Raji (cell line): ENCODE results near the gene LRRC75B.
A peak's percentile ranks its signal among the peaks of the same experiment; 100 is the strongest.

Experiments used
- POLR2A ChIP-seq: IDR thresholded peaks from 2 replicates; pipeline ENCODE4 v1.6.1; 2011; ENCODE audit warnings: low read depth, low read length, control low read depth; ENCODE audit not compliant: insufficient read depth

Gene LRRC75B

DNA sequence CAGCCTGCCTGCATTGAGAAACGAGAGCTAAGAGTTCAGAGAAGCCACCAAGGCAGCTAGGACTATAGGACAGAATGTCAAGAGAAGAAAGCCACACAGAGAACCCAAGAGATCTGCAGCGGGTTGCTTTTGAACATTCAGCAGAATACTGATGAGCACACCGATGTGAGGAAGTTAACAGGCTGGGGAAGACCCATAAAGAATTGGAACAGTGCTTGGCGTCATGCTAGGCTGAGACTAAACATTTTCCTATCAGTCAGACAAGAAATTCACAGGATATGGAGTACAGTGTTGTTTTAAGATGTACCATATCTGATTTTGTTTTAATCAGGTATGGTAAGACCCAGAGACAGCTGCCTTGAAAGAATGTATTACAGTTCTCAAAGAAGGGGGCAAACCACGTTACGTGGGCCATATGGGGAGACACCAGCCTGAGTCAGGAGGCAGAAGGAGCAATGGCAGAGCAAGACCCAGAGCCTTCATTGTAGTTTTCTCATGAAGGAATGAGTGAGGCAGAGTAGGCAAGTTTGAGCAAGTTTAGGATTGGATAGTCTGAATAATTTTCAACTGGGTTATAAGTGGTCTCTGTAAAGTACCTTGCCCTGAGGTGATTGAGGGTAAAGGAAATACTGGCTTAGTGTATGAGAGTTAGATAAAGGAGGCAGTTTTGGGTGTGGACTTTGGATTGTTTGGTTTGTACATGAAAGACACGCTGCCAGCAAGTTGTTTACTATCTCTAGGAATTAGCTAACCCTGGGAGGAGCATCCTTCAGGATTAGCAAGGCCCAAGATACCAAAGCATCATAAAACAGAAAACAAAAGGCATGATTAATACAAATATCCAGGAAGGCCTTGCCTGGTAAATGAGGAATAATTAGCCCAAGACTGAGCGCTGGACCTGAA lies 14.3 kb downstream of the LRRC75B start:
- no peak for TF ChIP-seq POLR2A

DNA sequence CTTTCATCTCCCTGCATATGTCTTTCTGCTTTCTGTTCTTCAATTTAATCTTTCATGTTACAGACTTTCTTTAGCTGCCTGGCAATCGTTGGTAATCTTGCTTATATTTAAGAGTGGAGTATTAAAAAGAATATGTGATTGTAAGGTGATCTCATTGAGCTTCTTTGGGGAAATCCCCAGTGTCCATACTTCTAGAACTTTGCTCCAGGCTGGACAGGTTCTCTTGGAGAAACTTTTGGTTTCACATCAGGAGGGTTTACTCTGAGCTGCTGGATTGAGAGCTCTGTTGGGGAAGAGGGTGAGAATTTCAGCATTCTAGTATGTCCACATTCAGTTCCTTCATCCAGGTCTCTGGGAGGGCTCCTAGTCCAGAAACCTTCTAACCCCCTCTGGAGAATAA lies 16.1 kb downstream of the LRRC75B start:
- TF ChIP-seq POLR2A = no peak

DNA sequence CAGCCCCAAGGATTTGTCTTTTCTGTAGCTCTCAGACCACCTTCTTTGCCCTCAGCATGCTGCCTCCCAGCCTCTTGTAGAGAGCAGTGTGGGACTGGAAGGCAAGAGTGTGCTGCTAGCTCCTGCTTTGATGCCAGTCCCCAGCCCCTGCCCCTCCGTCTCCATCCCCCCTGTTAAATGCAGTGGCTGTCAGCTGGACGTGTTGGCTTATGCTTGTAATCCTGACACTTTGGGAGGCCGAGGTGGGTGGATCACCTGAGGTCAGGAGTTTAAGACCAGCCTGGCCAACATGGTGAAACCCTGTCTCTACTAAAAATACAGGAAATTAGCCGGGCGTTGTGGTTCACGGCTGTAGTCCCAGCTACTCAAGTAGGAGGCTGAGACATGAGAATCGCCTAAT lies 21.6 kb downstream of the LRRC75B start:
- no peak for TF ChIP-seq POLR2A

DNA sequence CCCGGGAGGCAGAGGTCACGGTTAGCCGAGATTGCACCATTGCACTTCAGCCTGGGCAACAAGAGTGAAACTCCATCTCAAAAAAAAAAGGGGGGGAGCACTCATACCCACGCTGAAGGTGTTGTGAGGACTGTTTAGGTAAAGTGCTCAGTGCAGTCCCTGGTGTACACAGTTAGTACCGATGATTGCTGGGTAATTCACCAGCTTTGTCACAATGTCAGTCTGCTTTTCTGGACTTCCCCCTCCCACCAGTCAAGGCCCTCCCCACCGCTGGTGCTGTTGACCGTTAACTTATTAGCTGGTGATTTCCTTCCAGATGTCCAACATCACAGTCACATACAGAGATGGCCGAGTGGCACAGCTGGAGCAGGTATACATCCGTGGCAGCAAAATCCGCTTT lies 25.2 kb downstream of the LRRC75B start:
- TF ChIP-seq POLR2A = no peak

DNA sequence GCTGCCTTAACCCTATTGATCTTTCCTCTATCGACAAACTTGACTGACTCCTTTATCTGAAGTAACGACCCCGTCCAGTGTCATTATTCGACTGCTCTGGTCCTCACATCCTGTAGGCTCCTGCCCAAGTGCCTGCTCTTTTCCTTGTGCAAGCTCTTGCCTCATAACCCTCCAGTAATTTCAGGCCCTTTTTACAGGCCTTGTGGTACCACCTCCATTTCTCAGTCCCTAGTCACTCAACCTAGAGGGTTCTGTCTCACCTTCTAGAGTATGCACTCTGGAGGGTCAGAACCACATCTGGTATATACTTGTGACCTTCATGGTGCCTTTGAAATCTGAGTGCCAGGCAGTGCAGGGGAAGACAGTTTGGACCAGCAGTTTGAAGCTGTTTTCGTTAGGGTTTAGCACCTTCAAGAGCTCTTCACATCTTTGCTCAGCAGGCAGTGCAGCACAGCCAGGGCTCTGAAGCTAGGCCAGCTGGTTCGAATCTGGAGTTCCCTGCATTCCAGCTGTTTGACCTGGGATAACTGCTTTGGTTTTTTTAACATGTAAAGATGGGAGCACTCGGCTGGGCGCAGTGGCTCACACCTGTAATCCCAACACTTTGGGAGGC lies 25.9 kb downstream of the LRRC75B start:
- TF ChIP-seq POLR2A = no peak

DNA sequence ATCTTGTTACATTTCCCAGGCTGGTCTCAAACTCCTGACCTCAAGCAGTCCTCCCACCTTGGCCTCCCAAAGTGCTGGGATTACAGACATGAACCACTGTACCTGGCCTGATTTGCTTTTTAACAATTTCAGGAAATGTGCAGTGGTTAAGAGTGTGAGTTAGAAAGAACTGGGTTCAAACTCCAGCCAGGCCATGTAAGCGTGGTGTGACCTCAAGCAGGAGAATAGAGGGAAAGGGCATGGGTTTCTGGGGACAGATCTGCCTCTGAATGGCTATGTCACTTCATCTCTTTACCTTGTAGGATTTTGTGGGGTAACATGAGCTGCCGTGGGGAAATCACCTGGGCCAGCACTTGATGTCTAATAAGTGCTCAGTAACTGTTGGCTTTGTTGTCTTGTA lies 27.8 kb downstream of the LRRC75B start:
- TF ChIP-seq POLR2A = no peak

DNA sequence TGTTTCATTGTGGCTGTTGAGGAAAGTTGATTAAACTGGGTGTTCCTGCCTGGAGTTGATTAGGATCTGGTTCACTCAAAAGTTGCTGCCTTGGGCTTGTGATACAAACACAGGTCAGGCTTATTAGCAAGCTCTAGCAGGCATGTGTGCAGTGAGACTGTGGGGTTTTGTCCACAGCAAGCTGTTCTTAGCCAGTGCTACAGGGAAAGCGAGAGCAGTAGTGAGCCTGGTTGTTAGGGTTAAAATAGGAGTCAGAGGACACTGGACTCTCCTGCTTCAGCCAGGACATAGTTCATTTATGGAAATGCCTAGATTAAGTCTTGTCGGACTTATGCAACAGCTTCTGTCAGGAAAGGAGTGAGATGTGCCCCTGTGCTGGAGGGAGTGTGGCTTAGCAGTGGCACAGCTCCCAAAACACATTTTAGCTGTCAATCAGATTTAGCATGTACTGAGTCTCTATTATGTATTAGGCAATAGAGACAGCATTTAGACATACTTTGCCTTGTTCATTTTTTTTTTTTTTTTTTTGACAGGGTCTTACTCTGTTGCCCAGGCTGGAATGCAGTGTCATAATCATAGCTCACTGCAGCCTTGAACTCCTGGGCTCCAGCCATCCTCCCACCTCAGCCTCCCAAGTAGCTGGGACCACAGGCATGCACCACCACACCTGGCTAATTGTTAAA lies 28.4 kb downstream of the LRRC75B start:
- no peak for TF ChIP-seq POLR2A

DNA sequence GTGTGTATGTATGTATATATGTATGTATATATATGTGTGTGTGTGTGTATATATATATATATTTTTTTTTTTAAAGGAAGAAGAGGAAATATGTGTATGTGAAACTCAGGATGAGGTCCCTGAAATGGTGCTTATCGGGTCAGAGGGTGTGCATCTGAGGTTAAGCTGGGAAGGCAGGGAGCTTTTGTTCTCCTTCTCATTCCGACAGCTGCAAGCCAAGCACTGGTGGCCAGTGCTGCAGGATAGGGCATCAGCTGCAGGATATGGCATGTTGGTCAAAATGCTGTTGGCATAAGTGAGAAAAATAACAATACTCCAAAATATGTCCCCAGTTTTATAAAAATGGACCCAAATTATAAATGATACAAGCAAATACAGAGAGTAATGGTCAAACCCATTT lies 29.6 kb downstream of the LRRC75B start:
- TF ChIP-seq POLR2A = no peak

DNA sequence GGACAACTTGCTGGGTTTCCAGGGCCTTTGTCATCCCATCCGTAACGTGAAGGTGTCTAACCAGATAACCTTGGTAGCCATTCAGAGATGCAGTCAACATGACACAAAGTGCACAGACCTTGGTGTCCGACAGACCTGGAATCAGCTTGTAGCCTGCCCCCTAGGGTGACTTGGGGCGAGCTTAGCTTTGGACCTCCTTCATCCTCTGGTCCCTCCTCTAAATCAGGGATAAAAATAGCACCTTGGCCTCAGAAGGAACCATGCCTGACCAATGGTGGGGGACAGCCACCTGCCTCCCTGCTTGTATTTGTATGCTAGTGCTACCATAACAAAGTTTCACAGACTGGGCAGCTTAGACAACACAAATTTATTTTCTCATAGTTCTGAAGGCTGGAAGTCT lies 33.4 kb downstream of the LRRC75B start:
- TF ChIP-seq POLR2A = no peak

DNA sequence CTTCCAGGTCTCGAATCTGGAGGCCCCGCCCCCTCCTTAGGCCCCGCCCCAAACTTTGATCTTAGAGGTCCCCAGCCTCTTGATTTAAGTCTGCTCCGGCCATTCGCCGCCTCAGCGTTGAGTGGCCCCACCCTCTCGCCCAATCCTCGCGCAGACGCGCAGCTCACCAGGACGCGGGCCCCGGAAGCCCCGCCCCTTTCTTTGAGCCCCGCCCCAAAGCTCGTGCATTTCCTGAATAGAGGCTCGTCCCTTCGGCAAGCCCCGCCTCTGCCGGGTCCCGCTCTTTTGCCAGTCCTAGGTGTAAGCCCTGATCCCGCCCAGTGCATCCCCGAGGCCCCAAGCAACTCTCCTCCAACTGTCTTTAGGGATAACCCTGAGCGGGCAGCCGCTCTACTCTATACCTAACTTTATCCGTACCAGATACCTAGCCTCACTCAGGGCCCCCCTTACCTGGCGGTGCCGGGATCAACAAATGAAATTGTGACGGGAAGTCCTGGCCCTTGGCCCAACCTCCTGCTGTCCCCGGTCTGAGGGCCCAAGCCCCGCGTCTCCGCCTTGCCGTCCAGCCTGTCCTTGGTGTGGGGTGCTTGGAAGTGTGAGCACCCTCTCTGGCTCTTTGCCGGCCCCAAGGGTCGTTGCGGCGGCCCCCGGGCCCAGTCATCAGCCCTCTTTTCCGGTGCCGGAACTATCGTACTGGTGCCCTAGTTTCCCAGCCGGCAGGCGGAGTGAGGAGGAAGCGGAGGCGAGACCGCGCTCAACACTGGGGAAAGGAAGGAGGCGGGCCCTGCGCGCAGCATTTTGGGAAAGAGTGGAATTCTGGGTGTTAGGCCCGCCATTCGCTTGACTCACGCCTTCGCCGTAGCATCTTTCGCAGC lies 37.5 kb downstream of the LRRC75B start, which contains the start of gene SNRPD3:
Gene SNRPD3, plus strand, starts transcription at position 835 of the 875 bp plus-strand sequence. CDS start 1,676 bp downstream, outside the sequence.
- TF ChIP-seq POLR2A = peak; percentile 88

DNA sequence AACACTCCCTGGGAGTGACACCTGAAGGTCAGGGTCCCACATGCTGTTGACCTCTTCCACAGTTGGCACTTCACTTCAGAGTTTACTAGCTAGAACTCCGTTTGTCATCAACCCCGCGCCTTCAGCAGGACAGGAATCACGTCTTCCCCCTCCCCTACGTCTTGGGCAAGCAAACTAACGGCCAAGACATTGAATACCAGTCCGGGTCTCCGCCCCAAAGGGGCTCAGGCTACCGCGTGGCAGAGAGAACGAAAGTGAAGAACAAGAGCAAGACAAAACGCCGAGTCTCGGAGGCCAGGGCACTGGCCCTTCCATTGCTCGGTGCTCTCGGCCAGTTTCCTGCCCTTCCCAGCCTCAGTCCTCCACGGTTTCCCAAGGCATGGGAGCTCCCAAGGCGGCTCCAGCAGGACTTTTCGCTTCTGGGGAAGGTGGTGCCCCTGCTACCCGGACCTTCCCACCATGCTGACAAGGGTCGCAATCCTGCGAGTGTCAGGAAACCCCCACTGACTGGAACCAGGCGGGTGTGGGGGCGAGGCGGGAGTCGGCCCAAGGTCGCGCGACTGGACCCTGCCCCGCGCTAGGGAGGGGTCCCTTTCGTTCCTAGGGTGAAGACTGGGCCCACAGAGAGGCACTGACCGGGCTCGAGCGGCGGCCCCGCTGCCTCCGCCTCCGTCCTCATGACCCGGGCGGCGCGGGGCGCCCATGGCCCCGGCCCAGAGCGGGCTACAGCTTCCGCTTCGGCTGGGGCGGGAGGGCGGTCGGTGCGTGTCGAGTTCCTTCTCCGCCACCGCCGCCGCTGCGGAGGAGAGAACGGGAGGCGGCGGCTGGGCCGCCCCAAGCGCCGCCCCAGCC lies 38.3 kb downstream of the LRRC75B start, which contains the start of gene GUCD1:
Gene GUCD1, minus strand, starts transcription at position 826 of the 852 bp plus-strand sequence. Its CDS starts 147 bp downstream, at position 679.
- peak; percentile 59 for TF ChIP-seq POLR2A

DNA sequence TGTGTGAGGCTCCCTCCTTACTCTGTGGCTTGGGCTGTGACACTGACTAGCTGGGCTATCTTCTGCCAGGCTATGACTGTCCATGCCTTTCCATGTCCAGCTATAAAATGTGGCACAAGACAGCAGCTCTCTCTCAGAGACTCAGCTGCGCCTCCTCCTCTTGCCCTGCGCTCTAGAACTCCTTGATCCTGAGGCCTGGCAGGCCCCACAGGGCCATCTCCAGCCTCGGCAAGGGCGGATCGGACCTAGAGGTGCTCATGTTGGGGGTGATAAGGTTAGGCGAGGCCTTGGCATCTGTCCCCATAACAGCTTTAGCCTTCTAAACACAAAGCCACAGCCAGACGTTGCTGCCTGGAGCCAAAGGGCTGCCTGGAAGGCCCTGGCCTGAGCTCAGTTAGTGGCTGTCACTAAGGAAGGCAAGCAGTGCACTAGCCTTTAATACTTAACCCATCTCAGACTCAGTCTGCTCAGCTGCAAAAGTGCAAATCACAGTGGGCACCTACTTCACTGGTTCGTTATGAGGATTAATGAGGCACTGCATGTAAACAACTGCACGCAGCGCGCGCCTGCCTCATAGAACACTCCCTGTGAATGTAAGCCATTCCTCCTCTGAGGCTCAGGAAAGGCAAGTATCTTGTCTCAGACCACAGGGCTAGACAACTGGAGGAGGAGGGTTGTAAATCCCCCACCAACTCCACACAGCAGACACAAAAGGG lies 39.1 kb downstream of the LRRC75B start:
- TF ChIP-seq POLR2A = peak; percentile 34; the same call in 1 of the 2 replicates

DNA sequence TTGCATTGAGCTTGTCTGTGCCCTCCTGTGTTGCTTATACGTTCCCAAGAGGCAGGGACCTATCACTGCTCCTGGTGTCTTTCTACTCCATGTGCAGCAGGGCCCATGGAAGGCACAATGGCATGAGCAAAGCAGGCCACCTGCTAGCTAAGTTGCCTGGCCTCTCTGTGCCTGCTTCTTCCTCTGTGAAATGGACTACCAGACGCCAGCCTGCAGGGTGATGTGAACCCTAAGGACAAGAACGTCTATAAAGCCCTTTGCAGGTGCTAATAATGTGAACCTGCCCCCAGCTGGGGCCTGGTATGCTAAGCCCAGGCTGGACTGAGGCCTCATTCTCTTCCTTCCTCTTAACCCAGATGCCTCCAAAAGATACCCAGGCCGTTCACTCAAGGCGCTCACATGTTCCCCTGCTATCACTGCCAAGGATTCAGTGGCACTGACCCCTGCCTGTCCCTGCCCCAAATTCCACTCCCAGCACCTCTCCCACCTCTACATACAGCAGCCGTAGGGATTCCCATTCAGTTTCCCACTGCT lies 41.9 kb downstream of the LRRC75B start:
- TF ChIP-seq POLR2A = no peak
